Colon (tissue), 2 donors: ENCODE measurements around the gene FCGBP.
"Not testable (repeated sequence)": the region's sequence is repeated elsewhere in the genome, so short reads cannot be mapped to it uniquely, and the experiment has no call there.

Experiments used
- FAIRE-seq: peaks from 2 replicates; lab custom pipeline; 2012; peaks lifted over from hg19 to GRCh38; lab: Jason Lieb, UNC
- donor health status: control.
- donor health status: control.

FCGBP gene

GRCh38 chr19:39934584-39935363 lies at the start of gene FCGBP:
Gene FCGBP, minus strand, starts transcription at chr19:39934634.
- FAIRE-seq: no peak

GRCh38 chr19:39983695-39984300 lies 49.4 kb upstream of the FCGBP start:
- FAIRE-seq: no peak

GRCh38 chr19:39982883-39983282 lies 48.4 kb upstream of the FCGBP start:
- no peak for FAIRE-seq

- no peak for FAIRE-seq
Measured at GRCh38 chr19:39974377-39975155, 40.1 kb upstream of the FCGBP start.

GRCh38 chr19:39971380-39972035 lies 37.1 kb upstream of the FCGBP start:
- FAIRE-seq: no peak

DNA sequence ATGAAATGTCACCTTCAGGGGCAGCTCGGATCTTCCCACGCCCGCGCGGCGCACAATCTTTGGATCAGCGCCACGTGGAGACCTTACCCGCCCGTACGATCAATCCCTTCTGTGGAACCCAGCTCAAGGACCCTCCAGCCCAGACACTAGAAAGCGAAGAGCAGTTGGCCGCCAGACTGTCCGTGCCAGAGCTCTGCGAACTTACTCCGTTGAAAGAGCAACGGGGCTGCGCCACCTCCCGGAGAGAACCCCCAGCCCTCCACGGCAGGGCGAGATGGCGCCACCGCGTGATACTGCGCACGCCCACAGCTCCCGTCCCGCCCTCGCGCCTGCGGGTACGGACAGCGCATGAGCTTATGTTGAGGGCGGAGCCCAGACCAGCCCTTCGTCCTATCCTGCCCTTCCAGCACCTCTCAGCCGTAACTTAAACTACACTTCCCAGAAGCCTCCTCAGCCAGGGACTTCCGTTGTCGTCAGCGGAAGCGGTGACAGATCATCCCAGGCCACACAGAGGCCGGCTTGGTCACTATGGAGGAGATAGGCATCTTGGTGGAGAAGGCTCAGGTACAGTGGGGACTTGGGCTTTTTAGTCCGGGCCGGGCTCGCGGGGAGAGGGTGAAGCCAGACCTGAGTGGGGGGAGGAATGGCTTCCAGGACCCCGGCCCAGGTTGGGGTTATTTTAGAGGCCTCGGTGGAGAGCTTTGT lies 36.4 kb upstream of the FCGBP start, which contains the start of gene PSMC4:
PSMC4 (plus strand) TSS at position 491 of the 705 bp plus-strand sequence; CDS start at position 529, 38 bp downstream.
- FAIRE-seq: peak; percentile 80

DNA sequence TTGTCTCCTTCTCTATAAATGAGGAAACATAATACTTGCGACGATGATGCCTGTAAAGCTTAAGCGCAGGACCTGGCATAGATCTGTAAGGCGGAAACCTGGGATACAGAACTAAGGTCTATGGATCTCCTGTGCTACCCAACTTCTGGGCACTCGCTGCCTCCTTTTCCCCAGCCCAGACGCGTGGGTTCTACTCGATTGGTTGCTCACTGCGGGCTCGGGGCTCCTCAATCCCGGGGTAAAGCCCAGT lies 35.9 kb upstream of the FCGBP start:
- no peak for FAIRE-seq

DNA sequence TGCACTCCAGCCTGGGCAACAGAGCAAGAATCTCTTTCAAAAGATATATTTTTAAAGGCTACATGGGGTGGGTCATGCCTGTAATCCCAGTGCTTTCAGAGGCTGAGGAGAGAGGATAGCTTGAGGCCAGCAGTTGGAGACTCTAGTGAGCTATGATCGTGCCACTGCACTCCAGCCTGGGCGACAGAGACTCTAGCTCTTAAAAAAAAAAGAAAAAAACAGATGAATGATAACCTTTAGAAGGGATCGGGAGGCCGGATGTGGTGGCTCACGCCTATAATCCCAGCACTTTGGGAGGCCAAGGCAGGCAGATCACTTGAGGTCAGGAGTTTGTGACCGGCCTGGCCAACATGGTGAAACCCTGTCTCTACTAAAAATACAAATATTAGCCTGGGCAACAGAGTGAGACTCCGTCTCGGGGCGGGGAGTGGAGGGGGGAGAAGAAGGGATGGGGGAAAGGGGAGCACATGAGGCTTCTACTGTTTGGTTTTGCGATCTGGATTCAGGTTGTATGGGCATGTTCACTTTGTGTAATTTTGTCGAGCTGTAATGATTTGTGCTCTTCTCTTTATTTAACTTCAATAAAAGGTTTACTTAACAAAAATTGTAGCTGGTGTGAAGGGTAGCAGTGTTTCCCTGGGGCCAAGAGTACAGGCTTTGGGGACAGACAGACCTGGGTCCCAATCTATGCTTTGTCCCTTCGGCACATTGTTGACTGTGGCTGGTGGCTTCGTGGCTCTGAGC lies 35.4 kb upstream of the FCGBP start:
- FAIRE-seq: no peak

GRCh38 chr19:39969266-39969665 lies 34.8 kb upstream of the FCGBP start:
- FAIRE-seq: no peak

GRCh38 chr19:39968789-39969188 lies 34.4 kb upstream of the FCGBP start:
- no peak for FAIRE-seq

GRCh38 chr19:39967561-39967960 lies 33.1 kb upstream of the FCGBP start:
- no peak for FAIRE-seq

DNA sequence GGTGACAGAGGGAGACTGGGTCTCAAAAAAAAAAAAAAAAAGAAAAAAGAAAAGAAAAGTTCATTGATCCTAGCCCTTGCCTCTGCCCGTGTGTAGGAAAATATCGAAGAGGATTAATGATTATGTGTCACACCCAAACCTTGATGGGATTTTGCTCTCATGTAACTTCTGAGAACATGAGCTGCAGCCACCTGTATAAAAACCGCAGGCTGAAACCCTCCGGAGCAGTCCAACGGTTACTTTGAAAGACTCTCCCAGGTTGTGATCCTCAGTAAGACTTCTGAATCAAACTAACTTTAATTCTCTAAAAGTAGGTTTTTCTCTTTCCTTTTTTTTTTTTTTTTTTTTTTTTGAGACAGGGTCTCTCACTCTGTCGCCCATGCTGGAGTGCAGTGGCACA lies 32.2 kb upstream of the FCGBP start:
- no peak for FAIRE-seq

GRCh38 chr19:39963898-39964297 lies 29.5 kb upstream of the FCGBP start:
- peak; percentile 31 for FAIRE-seq

- FAIRE-seq: not testable (repeated sequence)
Measured at GRCh38 chr19:39959407-39959806, 25.0 kb upstream of the FCGBP start.

DNA sequence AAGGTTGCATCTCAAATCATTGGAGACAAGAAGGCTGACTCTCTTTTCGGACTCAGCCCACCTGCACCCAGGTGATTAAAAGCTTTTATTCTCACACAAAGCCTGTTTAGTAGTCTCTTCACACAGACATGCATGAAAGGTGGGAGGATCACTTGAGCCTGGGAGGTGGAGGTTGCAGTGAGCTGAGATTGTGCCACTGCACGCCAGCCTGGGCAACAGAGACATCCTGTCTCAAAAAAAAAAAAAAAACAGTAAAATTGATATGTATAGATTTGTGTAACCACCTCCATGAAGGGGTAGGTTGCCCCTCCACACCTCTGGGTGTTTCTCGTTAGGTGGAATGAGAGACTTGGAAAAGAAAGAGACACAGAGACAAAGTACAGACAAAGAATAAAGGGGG lies 24.5 kb upstream of the FCGBP start:
- FAIRE-seq: not testable (repeated sequence)

DNA sequence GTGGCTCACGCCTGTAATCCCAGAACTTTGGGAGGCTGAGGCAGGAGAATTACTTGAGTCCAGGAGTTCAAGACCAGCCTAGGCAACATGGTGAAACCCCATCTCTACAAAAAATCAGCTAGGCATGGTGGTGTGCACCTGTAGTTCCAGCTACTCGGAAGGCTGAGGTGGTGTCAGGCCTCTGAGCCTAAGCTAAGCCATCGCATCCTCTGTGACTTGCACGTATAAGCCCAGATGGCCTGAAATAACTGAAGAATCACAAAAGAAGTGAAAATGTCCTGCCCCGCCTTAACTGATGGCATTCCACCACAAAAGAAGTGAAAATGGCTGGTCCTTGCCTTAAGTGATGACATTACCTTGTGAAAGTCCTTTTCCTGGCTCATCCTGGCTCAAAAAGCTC lies 23.5 kb upstream of the FCGBP start:
- FAIRE-seq: not testable (repeated sequence)

GRCh38 chr19:39953915-39954314 lies 19.5 kb upstream of the FCGBP start:
- FAIRE-seq: no peak

GRCh38 chr19:39951686-39952085 lies 17.3 kb upstream of the FCGBP start:
- no peak for FAIRE-seq

GRCh38 chr19:39951065-39951650 lies 16.7 kb upstream of the FCGBP start:
- FAIRE-seq: no peak

DNA sequence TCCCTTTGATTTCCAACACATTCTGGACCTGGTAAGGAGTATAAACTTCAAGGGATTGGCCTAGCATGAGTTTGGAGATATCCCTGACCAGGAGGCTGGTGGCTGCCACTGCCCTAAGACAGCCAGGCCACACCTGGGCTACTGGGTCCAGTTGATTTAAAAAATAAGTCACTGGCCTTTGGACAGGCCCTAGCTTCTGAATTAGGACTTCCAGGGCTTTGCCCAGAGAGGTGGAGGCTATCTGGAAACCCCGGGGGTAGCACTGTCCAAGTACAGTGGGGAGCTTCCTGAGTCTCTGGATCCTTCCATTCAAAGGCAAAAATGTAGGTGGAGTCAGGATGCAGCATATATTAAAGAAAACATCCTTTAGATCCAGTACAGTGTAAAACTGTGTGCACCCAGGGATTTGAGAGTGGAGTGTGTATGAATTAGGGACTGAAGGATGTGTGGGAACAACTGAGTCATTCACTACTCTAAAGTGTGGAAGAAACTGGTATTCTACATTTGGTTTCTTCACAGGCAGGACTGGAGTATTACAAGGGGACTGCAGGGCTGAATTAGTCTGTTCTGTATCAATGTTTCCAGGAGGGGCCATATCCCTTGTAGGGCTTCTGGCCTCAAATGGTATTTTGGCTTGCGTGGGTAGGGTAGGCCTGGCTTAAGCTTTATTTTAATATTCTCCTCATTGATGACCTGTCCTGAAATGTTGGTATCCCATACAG lies 14.8 kb upstream of the FCGBP start:
- no peak for FAIRE-seq
